GM21381 (cell line): ENCODE results near the gene GRM2.

Experiments used
- ATAC-seq: cut with Tn5 transposase; IDR thresholded peaks from one replicate; pipeline ENCODE4 v1.9.1; 2021; ENCODE audit warnings: mild to moderate bottlenecking, moderate library complexity; ENCODE audit not compliant: unreplicated experiment

Gene GRM2

DNA sequence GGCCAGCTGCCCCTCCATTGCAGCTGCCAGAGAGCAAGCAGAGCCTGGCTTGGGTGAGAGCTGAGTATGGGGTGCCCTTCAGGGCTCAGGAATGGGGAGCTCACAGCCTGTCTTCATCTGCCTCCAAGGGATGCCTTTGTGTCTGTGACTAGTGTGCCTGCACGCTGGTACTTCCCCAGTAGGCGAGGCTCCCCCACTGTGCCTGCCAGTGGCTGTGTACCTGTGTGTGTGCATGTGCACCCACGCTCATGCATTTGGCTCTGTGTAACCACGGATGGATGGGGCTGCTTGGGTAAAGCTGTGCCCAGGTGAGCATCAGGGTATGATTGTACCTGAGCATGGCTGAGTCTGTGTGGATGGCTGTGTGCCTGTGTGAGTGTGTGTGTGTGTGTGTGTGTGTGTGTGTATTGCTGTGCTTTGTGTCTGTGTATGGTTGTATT, 2.3 kb upstream of the GRM2 start:
- no peak for ATAC-seq

DNA sequence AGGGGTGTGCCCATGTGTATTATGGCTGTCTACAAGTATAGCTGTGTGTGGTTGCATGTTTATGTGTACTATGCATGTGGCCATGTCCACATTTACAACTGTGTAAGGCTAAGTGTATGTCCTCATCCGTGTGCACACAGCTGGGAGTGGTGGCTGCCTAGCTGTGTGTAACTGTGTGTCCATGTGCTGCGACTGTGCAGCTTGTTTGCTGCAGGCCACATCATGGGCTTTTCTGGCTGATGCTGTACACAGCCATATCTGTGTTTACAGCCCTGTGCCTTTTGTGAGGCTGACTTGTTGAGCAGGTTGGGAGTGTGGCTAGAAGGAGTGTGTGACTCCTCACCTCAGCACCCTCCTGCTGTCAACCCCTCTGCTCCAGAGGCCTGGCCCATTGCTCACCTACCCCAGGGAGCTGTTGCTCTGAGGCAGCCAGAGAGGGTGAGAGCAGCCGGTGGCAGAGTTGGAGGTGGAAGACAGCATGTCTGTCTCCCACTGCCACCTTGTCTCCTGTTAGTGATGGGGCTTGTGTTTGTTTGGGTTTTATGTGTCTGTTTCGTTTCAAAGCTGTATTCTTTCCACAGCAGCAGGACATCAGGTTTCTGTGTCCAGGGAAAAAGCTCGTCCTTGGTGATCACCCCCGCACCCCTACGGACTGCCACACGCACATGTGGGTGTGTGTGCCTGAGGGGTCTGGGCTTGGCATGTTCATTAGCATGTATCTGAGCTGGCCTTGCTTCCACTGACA, 1.4 kb upstream of the GRM2 start:
- ATAC-seq, result no peak

DNA sequence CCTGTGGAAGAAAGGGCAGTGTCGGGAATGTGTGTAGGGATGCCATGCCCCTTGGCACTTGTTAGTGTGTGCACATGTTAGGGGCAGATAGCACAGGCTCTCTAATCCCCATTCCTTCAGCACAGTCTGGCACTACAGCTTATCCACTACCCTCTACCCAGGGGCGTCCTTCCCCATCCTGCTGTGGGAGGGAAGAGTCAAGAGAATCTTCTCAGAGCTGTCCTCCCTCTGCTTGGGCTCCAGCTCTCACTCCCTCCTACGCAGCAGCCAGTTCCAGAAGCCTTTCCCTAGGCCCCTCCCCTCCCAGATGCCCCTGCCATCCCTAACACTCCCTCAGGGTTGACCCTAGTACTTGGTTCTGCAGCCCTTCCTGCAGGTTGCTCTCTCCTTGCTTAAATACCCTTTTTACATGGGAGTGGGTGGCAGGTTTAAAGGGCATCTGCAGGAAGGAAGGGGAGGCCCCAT, 815 bp upstream of the GRM2 start:
- no peak for ATAC-seq

DNA sequence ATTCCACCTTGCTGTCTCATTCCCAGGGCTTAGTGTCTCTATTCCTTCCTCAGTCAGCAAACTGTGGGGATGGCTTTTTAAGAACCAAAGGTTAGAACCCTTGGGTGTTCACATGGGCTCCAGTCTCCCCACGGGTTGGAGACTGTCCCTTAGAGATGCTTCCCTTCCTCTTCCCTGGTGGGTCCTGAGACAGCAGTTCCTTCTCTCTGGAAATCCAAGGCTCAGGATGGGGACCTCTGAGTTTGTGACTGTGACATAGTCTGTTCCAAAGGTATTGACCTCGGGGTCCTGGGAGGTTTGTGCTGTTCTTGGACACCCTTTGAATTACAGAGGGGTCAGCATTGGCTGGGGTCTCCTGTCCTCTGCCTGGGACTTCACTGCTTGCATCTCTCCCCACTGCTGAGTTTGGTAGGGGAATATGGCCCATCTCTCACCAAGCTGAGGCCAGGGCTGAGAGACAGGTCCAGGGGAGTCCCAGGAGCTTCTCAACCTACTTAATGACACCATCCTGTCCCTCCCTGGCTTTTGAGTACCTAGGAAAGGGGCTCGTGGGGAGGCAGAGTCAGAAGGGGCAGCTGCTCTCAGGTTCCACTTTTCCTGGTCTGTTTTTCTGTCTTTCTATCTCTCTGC, 1.5 kb downstream of the GRM2 start:
- no peak for ATAC-seq

DNA sequence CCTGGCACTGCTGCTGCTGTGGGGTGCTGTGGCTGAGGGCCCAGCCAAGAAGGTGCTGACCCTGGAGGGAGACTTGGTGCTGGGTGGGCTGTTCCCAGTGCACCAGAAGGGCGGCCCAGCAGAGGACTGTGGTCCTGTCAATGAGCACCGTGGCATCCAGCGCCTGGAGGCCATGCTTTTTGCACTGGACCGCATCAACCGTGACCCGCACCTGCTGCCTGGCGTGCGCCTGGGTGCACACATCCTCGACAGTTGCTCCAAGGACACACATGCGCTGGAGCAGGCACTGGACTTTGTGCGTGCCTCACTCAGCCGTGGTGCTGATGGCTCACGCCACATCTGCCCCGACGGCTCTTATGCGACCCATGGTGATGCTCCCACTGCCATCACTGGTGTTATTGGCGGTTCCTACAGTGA, 2.1 kb downstream of the GRM2 start:
- ATAC-seq, result no peak

DNA sequence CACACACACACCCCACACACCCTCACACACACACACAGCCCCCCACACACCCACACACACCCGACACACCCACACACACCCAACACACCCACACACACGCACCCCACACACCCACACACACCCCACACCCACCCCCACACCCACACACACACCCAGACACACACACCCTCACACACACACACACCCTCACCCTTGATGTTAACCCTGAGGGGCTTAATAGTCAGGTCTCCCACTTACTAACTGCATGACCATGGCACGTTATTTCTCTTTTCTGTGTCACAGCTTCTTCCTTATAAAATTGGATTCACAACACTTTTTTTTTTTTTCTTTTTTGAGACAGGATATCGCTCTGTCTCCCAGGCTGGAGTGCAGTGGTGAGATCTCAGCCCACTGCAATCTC, 2.8 kb downstream of the GRM2 start:
- ATAC-seq, result no peak

DNA sequence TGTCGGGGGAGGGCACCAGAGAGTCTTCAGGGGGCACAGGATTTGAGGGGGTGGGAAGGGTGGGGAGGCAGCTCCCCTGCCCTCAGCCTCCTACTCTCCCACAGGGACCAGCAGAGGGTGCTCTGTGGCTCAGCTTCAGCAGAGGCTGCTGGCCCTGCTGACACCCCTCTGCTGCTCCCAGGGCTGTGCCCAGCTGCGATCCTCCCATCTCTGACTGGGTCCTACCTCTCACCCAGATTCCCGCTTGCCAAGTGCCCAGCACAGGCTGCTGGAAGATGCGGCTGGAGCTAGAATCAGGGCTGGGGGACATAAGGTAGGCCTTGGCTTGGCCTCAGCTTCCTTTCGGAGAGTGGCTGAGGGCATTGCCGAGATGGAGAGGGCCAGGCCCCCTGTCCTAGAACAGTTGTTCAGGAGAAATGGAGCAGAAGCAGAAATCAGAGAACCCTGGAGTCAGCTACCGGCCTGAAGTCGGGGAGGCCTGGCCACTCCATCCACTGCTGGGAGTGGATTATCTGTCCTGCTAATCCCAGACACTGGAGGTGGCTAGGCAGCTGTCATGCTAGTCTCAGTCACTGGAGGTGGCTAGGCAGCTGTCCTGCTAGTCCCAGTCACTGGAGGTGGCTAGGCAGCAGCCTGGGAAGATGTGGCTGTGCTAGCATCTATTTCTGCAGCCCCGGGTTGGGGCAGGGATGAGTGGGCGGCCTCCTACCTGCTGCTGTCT, 3.9 kb downstream of the GRM2 start:
- no peak for ATAC-seq

DNA sequence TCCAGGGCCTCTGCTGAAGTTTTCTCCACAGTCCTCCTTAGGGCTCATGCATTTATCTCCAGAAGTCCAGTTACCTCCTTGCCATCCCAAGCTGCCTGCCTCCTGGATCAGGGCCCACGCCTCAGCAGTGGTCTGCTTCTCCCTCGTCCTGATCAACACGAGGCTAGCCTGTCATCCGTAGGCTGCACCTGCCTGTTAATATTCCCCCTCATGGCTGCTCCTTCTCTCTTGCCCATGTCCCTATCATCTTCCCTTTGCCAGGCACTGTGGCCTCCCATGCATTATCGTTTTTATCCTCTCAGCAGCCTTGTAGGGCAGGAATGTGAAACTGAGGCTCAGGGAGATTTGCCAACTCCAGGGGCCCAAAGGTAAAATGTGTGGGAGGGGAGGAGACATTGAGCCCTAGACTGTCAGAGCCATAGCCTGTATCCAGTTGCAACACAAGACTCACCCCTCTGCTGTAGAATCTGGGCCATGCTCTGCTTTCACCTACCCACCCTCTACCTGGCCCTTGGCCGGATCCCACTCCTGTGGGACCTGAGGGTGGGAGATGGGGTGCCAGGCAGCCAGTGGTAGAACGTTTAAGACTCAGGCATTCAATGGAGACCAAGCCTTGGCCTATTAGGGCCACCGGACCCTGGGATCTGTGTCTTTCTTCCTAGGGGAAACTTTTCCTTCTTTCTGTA, 4.6 kb downstream of the GRM2 start:
- no peak for ATAC-seq

- ATAC-seq, result no peak
These were observed 5.2 kb downstream of the GRM2 start for GRCh38 chr3:51712038-51712420.

DNA sequence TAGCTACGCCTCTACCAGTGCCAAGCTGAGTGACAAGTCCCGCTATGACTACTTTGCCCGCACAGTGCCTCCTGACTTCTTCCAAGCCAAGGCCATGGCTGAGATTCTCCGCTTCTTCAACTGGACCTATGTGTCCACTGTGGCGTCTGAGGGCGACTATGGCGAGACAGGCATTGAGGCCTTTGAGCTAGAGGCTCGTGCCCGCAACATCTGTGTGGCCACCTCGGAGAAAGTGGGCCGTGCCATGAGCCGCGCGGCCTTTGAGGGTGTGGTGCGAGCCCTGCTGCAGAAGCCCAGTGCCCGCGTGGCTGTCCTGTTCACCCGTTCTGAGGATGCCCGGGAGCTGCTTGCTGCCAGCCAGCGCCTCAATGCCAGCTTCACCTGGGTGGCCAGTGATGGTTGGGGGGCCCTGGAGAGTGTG, 5.7 kb downstream of the GRM2 start:
- ATAC-seq, result no peak

GRCh38 chr3:51712963-51713362, 6.1 kb downstream of the GRM2 start:
- ATAC-seq, result no peak

DNA sequence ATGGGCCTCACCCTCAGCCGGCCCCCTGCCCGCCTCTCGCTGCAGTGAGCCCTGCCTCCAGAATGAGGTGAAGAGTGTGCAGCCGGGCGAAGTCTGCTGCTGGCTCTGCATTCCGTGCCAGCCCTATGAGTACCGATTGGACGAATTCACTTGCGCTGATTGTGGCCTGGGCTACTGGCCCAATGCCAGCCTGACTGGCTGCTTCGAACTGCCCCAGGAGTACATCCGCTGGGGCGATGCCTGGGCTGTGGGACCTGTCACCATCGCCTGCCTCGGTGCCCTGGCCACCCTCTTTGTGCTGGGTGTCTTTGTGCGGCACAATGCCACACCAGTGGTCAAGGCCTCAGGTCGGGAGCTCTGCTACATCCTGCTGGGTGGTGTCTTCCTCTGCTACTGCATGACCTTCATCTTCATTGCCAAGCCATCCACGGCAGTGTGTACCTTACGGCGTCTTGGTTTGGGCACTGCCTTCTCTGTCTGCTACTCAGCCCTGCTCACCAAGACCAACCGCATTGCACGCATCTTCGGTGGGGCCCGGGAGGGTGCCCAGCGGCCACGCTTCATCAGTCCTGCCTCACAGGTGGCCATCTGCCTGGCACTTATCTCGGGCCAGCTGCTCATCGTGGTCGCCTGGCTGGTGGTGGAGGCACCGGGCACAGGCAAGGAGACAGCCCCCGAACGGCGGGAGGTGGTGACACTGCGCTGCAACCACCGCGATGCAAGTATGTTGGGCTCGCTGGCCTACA, 8.5 kb downstream of the GRM2 start:
- no peak for ATAC-seq

GRCh38 chr3:51715977-51716294, 9.1 kb downstream of the GRM2 start:
- ATAC-seq, result no peak

GRCh38 chr3:51716805-51717204, 9.9 kb downstream of the GRM2 start:
- no peak for ATAC-seq

- ATAC-seq, result no peak
These were observed 10.6 kb downstream of the GRM2 start for GRCh38 chr3:51717446-51717845.

- no peak for ATAC-seq
These were observed 11.1 kb downstream of the GRM2 start for GRCh38 chr3:51717947-51718346.

GRCh38 chr3:51718547-51719409, 11.9 kb downstream of the GRM2 start:
- no peak for ATAC-seq

GRCh38 chr3:51719410-51720025, 12.7 kb downstream of the GRM2 start:
- ATAC-seq, result no peak

GRCh38 chr3:51720292-51721061, 13.6 kb downstream of the GRM2 start:
- no peak for ATAC-seq
